ENCODE data around the gene EMILIN1. TPM values are rescaled to one million over a fixed set of nuclear protein-coding genes. Genes with fewer than 3 reads are reported as not detected.
A peak's percentile ranks its signal among the peaks of the same experiment; 100 is the strongest.

EMILIN1 gene
- total RNA-seq, 1 experiment from 2014 or later: 0.07 TPM

- in situ Hi-C loops (cut with HindIII; ENCODE audit: low pct_unique_long_range_greater_than_20kb, low sequenced_read_pairs): loop anchor here (25.0 kb wide), 1 partner anchor 175 kb away; the partner anchor contains the start of gene SLC30A3
- DNase-seq (ENCODE audit: low read depth): no peak
Observed at GRCh38 chr2:27086724-27087593, 8.5 kb downstream of the EMILIN1 start, which contains the start of gene KHK. TSS of gene KHK (plus strand) at chr2:27086772. CDS start at chr2:27087260, 488 bp downstream.

DNA sequence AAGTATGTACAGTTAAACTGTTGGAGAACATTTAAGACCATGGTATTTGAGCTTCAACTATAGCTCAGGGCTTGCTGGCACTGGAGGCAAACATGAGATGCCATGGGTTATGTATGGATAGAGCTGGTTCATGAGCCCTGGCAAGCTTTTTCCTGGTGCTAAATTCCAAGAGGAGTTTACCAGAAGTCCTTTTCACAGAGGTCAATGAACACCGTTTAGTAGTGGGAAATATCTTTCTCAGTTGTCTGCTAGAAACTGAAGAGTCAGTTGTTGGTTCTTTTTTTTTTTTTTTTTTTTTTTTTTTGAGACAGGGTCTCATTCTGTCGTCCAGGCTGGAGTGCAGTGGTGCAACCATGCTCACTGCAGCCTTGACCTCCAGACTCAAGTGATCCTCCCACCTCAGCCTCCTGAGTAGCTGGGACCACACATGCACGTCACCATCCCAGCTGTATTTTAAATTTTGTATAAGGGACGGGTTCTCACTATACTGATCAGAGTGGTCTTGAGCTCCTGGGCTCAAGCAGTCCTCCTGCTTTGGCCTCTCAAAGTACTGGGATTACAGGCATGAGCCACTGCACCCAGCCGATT, 9.5 kb downstream of the EMILIN1 start:
- DNase-seq (ENCODE audit: low read depth): no peak
- in situ Hi-C loops (cut with HindIII; ENCODE audit: low pct_unique_long_range_greater_than_20kb, low sequenced_read_pairs): loop anchor here (25.0 kb wide), 1 partner anchor 174 kb away; the partner anchor contains the start of gene SLC30A3

DNA sequence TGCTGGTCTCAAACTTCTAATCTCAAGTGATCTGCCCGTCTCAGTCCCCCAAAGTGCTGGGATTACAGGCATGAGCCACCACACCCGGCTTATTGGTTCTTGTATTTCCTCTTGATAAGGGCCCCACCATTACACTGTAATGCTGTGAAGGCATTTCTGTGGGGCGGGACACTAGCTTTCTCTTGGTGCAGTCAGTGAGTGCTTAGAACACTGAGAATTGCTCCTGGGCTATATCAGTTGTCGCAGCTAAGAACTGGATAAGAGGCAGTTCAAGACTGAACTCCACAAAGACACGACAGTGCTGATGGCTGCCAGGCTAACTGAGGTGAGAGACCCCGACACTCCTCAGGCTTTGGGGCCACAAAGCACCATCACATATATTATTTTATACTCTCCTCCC, 10.2 kb downstream of the EMILIN1 start:
- in situ Hi-C loops (cut with HindIII; ENCODE audit: low pct_unique_long_range_greater_than_20kb, low sequenced_read_pairs): loop anchor here (25.0 kb wide), 1 partner anchor 174 kb away; the partner anchor contains the start of gene SLC30A3

DNA sequence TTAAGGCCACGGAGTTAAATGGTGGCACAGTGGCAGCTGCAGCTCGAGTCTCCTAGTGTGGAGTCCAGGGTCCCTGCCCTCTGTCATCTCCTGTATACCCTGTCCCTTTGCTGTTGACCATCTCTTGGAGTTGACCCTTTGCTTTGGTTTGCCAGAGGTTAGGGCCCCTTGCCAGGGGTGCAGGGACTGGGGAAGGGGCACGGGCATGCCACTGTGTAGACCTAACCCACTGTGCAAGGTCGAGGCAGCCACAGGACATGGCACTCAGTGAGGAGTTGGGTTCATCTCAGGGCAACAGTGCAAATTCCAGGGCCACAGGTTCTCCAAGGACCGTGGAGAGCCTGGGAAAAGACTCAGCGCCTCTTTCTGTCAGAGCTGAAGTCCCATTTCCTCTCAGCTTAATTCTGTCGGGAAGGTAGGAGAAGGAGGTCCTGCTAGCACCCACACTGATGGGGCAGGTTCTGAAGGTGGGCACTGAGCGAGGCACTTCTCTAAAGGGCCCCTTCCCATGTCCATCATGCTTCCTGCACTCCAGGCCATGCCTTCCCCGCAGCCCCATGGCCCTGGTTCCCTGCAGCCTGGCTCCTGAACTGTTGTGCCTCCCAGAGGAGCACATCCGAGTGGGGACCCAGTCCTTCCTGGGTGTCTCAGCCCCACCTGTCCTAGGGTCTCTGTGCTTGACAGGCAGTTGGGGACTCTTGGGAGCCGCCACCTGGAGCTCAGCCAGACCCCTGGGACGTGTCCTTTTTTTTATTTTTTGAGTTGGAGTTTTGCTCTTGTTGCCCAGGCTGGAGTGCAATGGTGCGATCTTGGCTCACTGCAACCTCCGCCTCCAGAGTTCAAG, 10.9 kb downstream of the EMILIN1 start:
- in situ Hi-C loops (cut with HindIII; ENCODE audit: low pct_unique_long_range_greater_than_20kb, low sequenced_read_pairs): loop anchor here (25.0 kb wide), 1 partner anchor 173 kb away; the partner anchor contains the start of gene SLC30A3

More for the DNA sequence above, 10.2 kb downstream of the EMILIN1 start:
- no peak for DNase-seq (ENCODE audit: low read depth)

DNA sequence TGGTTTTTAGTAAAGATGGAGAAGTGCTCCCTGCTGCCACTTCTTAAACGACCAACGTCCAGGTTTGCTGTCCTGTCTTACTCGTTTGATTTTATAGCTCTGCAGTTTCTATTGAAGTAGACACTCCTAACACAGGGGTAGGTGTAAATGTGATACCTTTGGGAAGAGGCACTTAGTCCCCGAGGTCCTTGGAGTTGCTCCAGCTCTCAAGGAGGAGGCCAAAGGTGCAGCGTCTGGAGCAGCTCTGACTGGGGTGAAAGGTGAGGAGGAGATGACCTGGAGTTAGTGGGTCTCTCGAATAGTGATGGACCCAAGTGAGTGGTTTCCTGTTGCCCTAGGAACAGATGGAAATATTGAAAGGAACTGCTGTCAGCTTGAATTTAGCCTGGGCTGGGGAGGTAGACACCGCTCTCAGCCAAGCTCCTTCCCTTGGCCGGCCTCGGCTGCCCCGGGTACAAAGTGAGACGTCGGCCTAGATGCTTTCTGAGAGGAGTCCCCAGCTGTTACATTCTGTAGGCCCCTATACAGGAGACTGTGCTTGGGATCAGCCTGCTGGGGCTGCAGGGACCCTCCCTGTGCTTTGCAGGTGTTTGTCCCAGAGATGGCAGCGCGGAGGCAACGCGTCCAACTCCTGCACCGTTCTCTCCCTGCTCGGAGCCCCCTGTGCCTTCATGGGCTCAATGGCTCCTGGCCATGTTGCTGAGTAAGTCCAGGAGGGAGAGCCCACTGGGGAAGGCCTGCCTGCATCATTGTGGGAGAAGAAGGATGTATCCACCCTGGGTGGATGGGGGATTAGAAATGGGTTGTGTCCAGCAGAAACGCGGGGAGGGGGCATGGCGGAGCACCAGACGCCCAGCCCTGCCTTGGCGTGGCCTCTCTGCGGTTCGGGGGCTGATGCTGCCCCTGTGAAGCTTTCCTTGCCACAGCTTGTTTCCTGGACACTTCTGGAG, 13.6 kb downstream of the EMILIN1 start:
- in situ Hi-C loops (cut with HindIII; ENCODE audit: low pct_unique_long_range_greater_than_20kb, low sequenced_read_pairs): loop anchor here (25.0 kb wide), 1 partner anchor 170 kb away; the partner anchor contains the start of gene SLC30A3
- DNase-seq (ENCODE audit: low read depth): no peak

More for the DNA sequence above, 10.9 kb downstream of the EMILIN1 start:
- no peak for DNase-seq (ENCODE audit: low read depth)

DNA sequence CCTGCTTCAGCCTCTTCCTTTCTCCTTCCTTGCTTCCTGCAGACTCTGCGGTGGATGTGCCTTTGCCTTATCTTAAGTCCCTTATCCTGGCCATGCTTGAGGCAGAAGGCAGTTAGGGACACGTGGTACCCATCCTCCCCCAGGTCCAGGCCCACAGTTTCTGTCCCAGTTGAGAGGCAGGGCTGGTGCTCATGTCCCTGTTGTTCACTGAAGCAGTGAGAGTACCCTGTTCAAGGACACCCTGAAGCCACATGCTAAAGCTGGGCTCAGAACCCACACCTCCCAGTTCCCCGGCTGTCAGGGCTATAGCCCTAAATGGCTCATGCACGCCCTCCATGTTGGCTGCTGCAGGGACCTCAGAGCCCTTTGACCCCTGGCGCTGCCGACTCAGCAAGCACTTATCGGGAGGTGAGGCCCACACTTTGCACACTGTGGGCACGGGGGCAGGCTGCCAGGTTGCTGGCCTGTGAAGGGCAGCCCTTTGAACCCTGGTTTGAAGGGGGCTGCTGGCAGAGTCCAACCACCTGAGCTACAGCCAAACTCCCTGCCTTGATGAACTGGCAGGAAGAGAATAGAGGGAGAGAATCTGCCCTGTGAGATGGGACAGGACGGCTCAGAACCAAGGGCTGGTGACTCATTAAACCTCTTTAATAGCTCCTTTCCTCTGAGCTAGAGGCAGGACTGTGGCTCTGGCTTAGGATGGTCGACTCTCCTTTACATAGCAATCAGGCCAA, 14.4 kb downstream of the EMILIN1 start:
- no peak for DNase-seq (ENCODE audit: low read depth)
- in situ Hi-C loops (cut with HindIII; ENCODE audit: low pct_unique_long_range_greater_than_20kb, low sequenced_read_pairs): loop anchor here (25.0 kb wide), 1 partner anchor 169 kb away; the partner anchor contains the start of gene SLC30A3

- in situ Hi-C loops (cut with HindIII; ENCODE audit: low pct_unique_long_range_greater_than_20kb, low sequenced_read_pairs): loop anchor here (25.0 kb wide), 1 partner anchor 169 kb away; the partner anchor contains the start of gene SLC30A3
- DNase-seq (ENCODE audit: low read depth): no peak
Observed at GRCh38 chr2:27093430-27094352, 15.3 kb downstream of the EMILIN1 start.

DNA sequence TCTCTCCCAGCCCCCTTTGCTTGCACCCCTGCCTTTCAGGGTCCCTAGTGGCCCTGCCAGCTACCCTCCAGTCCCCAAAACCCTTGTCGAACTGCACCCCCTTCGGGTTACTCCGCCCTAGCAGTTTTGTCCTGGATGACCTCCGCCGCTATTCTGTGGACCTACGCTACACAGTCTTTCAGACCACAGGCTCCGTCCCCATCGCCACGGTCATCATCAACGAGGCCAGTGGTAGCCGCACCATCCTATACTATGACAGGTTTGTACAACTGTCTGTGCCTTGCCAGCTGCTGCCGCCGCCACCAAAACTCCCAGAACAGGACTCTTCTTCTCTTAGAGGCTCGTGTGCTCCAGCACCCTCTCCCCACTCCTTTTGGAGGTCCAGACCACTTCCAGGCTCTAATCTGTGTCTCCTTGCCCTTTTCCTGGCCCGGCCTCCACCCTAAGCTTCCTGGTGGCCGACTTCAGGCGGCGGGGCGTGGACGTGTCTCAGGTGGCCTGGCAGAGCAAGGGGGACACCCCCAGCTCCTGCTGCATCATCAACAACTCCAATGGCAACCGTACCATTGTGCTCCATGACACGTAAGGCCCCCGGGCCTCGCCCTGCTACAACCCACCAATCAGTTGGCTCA, 16.1 kb downstream of the EMILIN1 start:
- DNase-seq (ENCODE audit: low read depth): no peak
- in situ Hi-C loops (cut with HindIII; ENCODE audit: low pct_unique_long_range_greater_than_20kb, low sequenced_read_pairs): loop anchor here (25.0 kb wide), 1 partner anchor 168 kb away; the partner anchor contains the start of gene SLC30A3

DNA sequence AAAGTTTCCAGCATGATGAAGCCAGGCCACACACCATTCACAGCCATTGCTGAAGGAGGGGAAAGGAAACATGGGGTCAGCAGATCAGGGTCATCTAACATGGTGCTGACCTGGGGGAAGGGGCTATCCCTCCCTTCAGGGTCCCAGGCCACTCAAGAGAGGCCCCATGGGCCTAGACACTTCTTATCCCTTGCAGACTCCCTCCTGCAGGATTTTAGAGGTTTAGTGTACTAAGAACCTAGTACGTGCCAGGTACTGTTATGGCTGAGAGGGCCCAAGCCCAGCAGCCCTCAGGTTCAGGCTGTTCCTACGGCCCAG, 17.0 kb downstream of the EMILIN1 start:
- in situ Hi-C loops (cut with HindIII; ENCODE audit: low pct_unique_long_range_greater_than_20kb, low sequenced_read_pairs): loop anchor here (25.0 kb wide), 1 partner anchor 167 kb away; the partner anchor contains the start of gene SLC30A3
- DNase-seq (ENCODE audit: low read depth): no peak

- DNase-seq (ENCODE audit: low read depth): peak; percentile 14
- in situ Hi-C loops (cut with HindIII; ENCODE audit: low pct_unique_long_range_greater_than_20kb, low sequenced_read_pairs): loop anchor here (25.0 kb wide), 1 partner anchor 166 kb away; the partner anchor contains the start of gene SLC30A3
Observed at GRCh38 chr2:27095745-27096651, 17.6 kb downstream of the EMILIN1 start.

- in situ Hi-C loops (cut with HindIII; ENCODE audit: low pct_unique_long_range_greater_than_20kb, low sequenced_read_pairs): loop anchor here (25.0 kb wide), 1 partner anchor 165 kb away; the partner anchor contains the start of gene SLC30A3
- no peak for DNase-seq (ENCODE audit: low read depth)
Observed at GRCh38 chr2:27096748-27097297, 18.4 kb downstream of the EMILIN1 start.

- DNase-seq (ENCODE audit: low read depth): no peak
- in situ Hi-C loops (cut with HindIII; ENCODE audit: low pct_unique_long_range_greater_than_20kb, low sequenced_read_pairs): loop anchor here (25.0 kb wide), 1 partner anchor 165 kb away; the partner anchor contains the start of gene SLC30A3
Observed at GRCh38 chr2:27097341-27097740, 18.9 kb downstream of the EMILIN1 start.

- in situ Hi-C loops (cut with HindIII; ENCODE audit: low pct_unique_long_range_greater_than_20kb, low sequenced_read_pairs): loop anchor here (25.0 kb wide), 1 partner anchor 163 kb away; the partner anchor contains the start of gene SLC30A3
- no peak for DNase-seq (ENCODE audit: low read depth)
Observed at GRCh38 chr2:27099334-27099955, 21.0 kb downstream of the EMILIN1 start.
